ENCODE measurements around the gene ZNF577. TPM values are rescaled to one million over a fixed set of nuclear protein-coding genes. Genes with fewer than 3 reads are reported as not detected.
A peak's percentile ranks its signal among the peaks of the same experiment; 100 is the strongest.

ZNF577 gene
- total and polyA plus RNA-seq, 2 of the 13 experiments (the other 11 are each of a cell fraction or from before 2014, with no cell fraction given), result 5.7 to 7.6 TPM

GRCh38 chr19:51904331-51905165, 16.8 kb upstream of the ZNF577 start, which contains the start of gene ZNF649 (continued):
- TF ChIP-seq ZNF430 (CRISPR knock-in tag; IDR thresholded peaks at IDR 0.05) (no peak), JDP2 (CRISPR knock-in tag; IDR thresholded peaks at IDR 0.05; ENCODE audit: borderline replicate concordance) (no peak), SIN3A (IDR thresholded peaks at IDR 0.05; ENCODE audit: borderline replicate concordance, low read depth, low read length) (peak; percentile 64; the same call in 1 of the 2 replicates), RCOR2 (CRISPR knock-in tag; IDR thresholded peaks at IDR 0.05) (peak; percentile 23; the same call in 1 of the 2 replicates), NR3C1 (CRISPR knock-in tag; IDR thresholded peaks at IDR 0.05) (no peak), ELF3 (CRISPR knock-in tag; IDR thresholded peaks at IDR 0.05) (0 out of 2 replicates have a peak, but pooled peaks have one; percentile 19), RBAK (CRISPR knock-in tag; IDR thresholded peaks at IDR 0.05) (no peak), RFX5 (IDR thresholded peaks at IDR 0.05; ENCODE audit: low read depth, low read length) (no peak), RELA (CRISPR knock-in tag; IDR thresholded peaks at IDR 0.05) (no peak), ARID4A (CRISPR knock-in tag; IDR thresholded peaks at IDR 0.05; ENCODE audit: borderline replicate concordance) (peak; percentile 90), TRIM24 (CRISPR knock-in tag; IDR thresholded peaks at IDR 0.05) (no peak), TCF7 (IDR thresholded peaks at IDR 0.05; ENCODE audit: low read depth) (no peak), ZNF615 (CRISPR knock-in tag; IDR thresholded peaks at IDR 0.05; ENCODE audit: borderline replicate concordance) (0 out of 2 replicates have a peak, but pooled peaks have one; percentile 36), ATF1 (CRISPR knock-in tag; IDR thresholded peaks at IDR 0.05) (no peak), DPF2 (CRISPR knock-in tag; IDR thresholded peaks at IDR 0.05; ENCODE audit: borderline replicate concordance, low read depth) (no peak), ZNF841 (CRISPR knock-in tag; IDR thresholded peaks at IDR 0.05; ENCODE audit: borderline replicate concordance) (no peak), ZBTB8A (CRISPR knock-in tag; IDR thresholded peaks at IDR 0.05; ENCODE audit: borderline replicate concordance, low read depth) (no peak), ZBTB49 (CRISPR knock-in tag; IDR thresholded peaks at IDR 0.05; ENCODE audit: borderline replicate concordance) (no peak), NR0B2 (CRISPR knock-in tag; IDR thresholded peaks at IDR 0.05) (0 out of 2 replicates have a peak, but pooled peaks have one; percentile 40), KLF15 (CRISPR knock-in tag; IDR thresholded peaks at IDR 0.05; ENCODE audit: borderline replicate concordance) (no peak), SIX1 (CRISPR knock-in tag; IDR thresholded peaks at IDR 0.05; ENCODE audit: borderline replicate concordance) (no peak), ZNF570 (CRISPR knock-in tag; IDR thresholded peaks at IDR 0.05; ENCODE audit: borderline replicate concordance) (no peak), ZNF20 (CRISPR knock-in tag; IDR thresholded peaks at IDR 0.05) (no peak), ZNF382 (CRISPR knock-in tag; IDR thresholded peaks at IDR 0.05; ENCODE audit: borderline replicate concordance) (no peak)
